DOHH2 (cell line): ENCODE measurements around the gene NXT2.
A peak's percentile ranks its signal among the peaks of the same experiment; 100 is the strongest.

Experiments used
- H3F3A ChIP-seq: fragments of 200-600 bp; sonication (generic), shearing (Covaris generic); 2 replicates; pipeline ENCODE4 v1.6.0; 2016; ENCODE audit warnings: antibody characterized with exemption, mild to moderate bottlenecking; ENCODE audit not compliant: control insufficient read depth, insufficient read depth
- H3K27ac ChIP-seq: fragments of 200-600 bp; sonication (generic); 2 replicates; pipeline ENCODE4 v1.5.1; 2014; ENCODE audit warnings: low read depth, mild to moderate bottlenecking, low read length, moderate library complexity
- H3K27me3 ChIP-seq: fragments of 200-600 bp; sonication (generic); 2 replicates; pipeline ENCODE4 v1.6.1; 2014; ENCODE audit warnings: mild to moderate bottlenecking, low read length, mixed read lengths; ENCODE audit not compliant: control insufficient read depth
- H3K36me3 ChIP-seq: fragments of 200-600 bp; sonication (generic); 2 replicates; pipeline ENCODE4 v1.6.1; 2014; ENCODE audit warnings: mild to moderate bottlenecking, low read length, moderate library complexity, mixed read lengths; ENCODE audit not compliant: control insufficient read depth
- H3K4me1 ChIP-seq: fragments of 200-600 bp; sonication (generic); 2 replicates; pipeline ENCODE4 v1.6.1; 2014; ENCODE audit warnings: mild to moderate bottlenecking, low read length, mixed read lengths; ENCODE audit not compliant: control insufficient read depth
- H3K4me2 ChIP-seq: fragments of 200-600 bp; sonication (generic); 2 replicates; pipeline ENCODE4 v1.6.0; 2014; ENCODE audit warnings: mild to moderate bottlenecking, low read length, moderate library complexity
- H3K4me3 ChIP-seq: fragments of 200-600 bp; sonication (generic); 2 replicates; pipeline ENCODE4 v1.5.1; 2014; ENCODE audit warnings: mild to moderate bottlenecking, low read length, mixed read lengths
- H3K79me2 ChIP-seq: fragments of 200-600 bp; sonication (generic); 2 replicates; pipeline ENCODE4 v1.6.1; 2014; ENCODE audit warnings: mild to moderate bottlenecking, low read length, mixed read lengths; ENCODE audit not compliant: control insufficient read depth
- H3K9me2 ChIP-seq: fragments of 200-600 bp; sonication (generic); replicated peaks from 2 replicates; pipeline ENCODE4 v1.6.1; 2014; ENCODE audit warnings: mild to moderate bottlenecking, low read length, mixed read lengths; ENCODE audit not compliant: control insufficient read depth
- H3K9me3 ChIP-seq: fragments of 200-600 bp; sonication (generic); 2 replicates; pipeline ENCODE4 v1.6.1; 2014; ENCODE audit warnings: antibody characterized with exemption, low read length, mixed read lengths; ENCODE audit not compliant: control insufficient read depth, insufficient read depth
- H4K20me1 ChIP-seq: fragments of 200-600 bp; sonication (generic); 2 replicates; pipeline ENCODE4 v1.6.0; 2014; ENCODE audit warnings: low read depth, mild to moderate bottlenecking, antibody characterized with exemption, low read length, moderate library complexity; ENCODE audit not compliant: control insufficient read depth, insufficient read depth
- CTCF ChIP-seq: fragments of 200-600 bp; sonication (generic); IDR thresholded peaks from one replicate; pipeline ENCODE4 v1.5.1; 2014; ENCODE audit warnings: antibody characterized with exemption, mild to moderate bottlenecking, low read depth, low read length; ENCODE audit not compliant: poor library complexity, severe bottlenecking
- EZH2phosphoT487 ChIP-seq: fragments of 200-600 bp; sonication (generic); IDR thresholded peaks from 2 replicates; pipeline ENCODE4 v1.6.1; 2017; ENCODE audit warnings: borderline replicate concordance, mild to moderate bottlenecking, antibody characterized with exemption, low read length, moderate library complexity, mixed read lengths

NXT2 gene

GRCh38 chrX:109519001-109519400 lies 17.6 kb upstream of the NXT2 start:
- Histone ChIP-seq H3K4me3 (no peak overlapping the region), H3K4me2 (no peak overlapping the region), H3K27me3 (no peaks in the 10 kb centered on the region), H3K4me1 (no peaks in the 10 kb centered on the region), H3K36me3 (no peaks in the 10 kb centered on the region), H4K20me1 (no peaks in the 10 kb centered on the region), H3K27ac (no peak overlapping the region), H3K9me2 (no peaks in the 10 kb centered on the region), H3K9me3 (no peaks in the 10 kb centered on the region), H3K79me2 (no peaks in the 10 kb centered on the region), H3F3A (no peaks in the 10 kb centered on the region)
- TF ChIP-seq EZH2phosphoT487 (no peak), CTCF (no peak)

- no peaks in the 10 kb centered on the region for H4K20me1 ChIP-seq
- no peaks in the 10 kb centered on the region for H3K9me2 ChIP-seq
- no peaks in the 10 kb centered on the region for H3K27me3 ChIP-seq
- H3K4me2 ChIP-seq = peak overlapping the region; percentile 44
- H3K4me3 ChIP-seq = peak overlapping the region; percentile 34; the same call in 1 of the 2 replicates
- no peaks in the 10 kb centered on the region for H3K36me3 ChIP-seq
- no peaks in the 10 kb centered on the region for H3K79me2 ChIP-seq
- peak overlapping the region; percentile 61 for H3K27ac ChIP-seq
- H3F3A ChIP-seq = peaks cover 6% of the 10 kb centered on the region; the same call in 1 of the 2 replicates
- H3K4me1 ChIP-seq = peaks cover 39% of the 10 kb centered on the region
- peaks cover 4% of the 10 kb centered on the region; the same call in 1 of the 2 replicates for H3K9me3 ChIP-seq
- TF ChIP-seq CTCF (no peak), EZH2phosphoT487 (no peak)
These were observed 3.6 kb upstream of the NXT2 start for GRCh38 chrX:109533005-109533404.

- H3K79me2 ChIP-seq = no peaks in the 10 kb centered on the region
- peak overlapping the region; percentile 40 for H3K4me2 ChIP-seq
- peaks cover 41% of the 10 kb centered on the region for H3K4me1 ChIP-seq
- H4K20me1 ChIP-seq = no peaks in the 10 kb centered on the region
- H3K9me3 ChIP-seq = peaks cover 4% of the 10 kb centered on the region; the same call in 1 of the 2 replicates
- H3F3A ChIP-seq = peaks cover 6% of the 10 kb centered on the region; the same call in 1 of the 2 replicates
- TF ChIP-seq EZH2phosphoT487 = no peak
- no peak for TF ChIP-seq CTCF
- peak overlapping the region; percentile 61 for H3K27ac ChIP-seq
- H3K4me3 ChIP-seq = peak overlapping the region; percentile 32; the same call in 1 of the 2 replicates
- no peaks in the 10 kb centered on the region for H3K9me2 ChIP-seq
- H3K36me3 ChIP-seq = no peaks in the 10 kb centered on the region
- H3K27me3 ChIP-seq = no peaks in the 10 kb centered on the region
These were observed 3.0 kb upstream of the NXT2 start for GRCh38 chrX:109533631-109534030.
